ENCODE measurements around the gene SERP2. TPM values are rescaled to one million over a fixed set of nuclear protein-coding genes. Genes with fewer than 3 reads are reported as not detected.

Gene SERP2
- total RNA-seq, 1 experiment from 2014 or later, result not detected

DNA sequence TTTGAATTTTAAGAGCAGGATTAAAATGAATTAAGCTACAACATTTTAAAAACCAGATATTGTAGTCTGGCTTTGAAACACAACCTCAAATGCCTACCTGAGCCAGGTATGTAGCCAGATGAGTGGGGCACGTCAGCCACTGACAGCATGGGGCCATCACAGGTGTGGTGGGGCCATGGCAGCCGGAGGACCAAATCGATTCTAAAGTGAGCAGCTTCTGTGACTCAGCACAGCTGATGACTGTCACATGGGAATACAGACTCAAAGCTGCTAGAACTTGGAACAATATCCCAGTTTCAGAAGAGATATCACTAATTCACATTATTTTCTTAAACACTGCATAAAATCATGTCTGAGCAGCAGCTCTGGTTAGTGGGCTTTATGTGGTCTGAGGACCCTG is 52.8 kb downstream of the SERP2 start:
- Mint-ChIP-seq H3K4me1 (ENCODE audit: low read depth, unreplicated experiment) (peaks cover 9% of the 10 kb centered on the region), H3K9me3 (ENCODE audit: low read depth, unreplicated experiment) (no peaks in the 10 kb centered on the region), H3K4me3 (ENCODE audit: low read depth, unreplicated experiment) (no peak overlapping the region), H3K36me3 (ENCODE audit: insufficient read depth, unreplicated experiment) (peaks cover 5% of the 10 kb centered on the region), H3K27me3 (ENCODE audit: unreplicated experiment) (peaks cover 8% of the 10 kb centered on the region), H3K27ac (ENCODE audit: unreplicated experiment) (no peak overlapping the region)
- DNase-seq, result no peak
- no TSS peak for BruUV-seq (replicated peaks)
- TF ChIP-seq, protein P1, sequence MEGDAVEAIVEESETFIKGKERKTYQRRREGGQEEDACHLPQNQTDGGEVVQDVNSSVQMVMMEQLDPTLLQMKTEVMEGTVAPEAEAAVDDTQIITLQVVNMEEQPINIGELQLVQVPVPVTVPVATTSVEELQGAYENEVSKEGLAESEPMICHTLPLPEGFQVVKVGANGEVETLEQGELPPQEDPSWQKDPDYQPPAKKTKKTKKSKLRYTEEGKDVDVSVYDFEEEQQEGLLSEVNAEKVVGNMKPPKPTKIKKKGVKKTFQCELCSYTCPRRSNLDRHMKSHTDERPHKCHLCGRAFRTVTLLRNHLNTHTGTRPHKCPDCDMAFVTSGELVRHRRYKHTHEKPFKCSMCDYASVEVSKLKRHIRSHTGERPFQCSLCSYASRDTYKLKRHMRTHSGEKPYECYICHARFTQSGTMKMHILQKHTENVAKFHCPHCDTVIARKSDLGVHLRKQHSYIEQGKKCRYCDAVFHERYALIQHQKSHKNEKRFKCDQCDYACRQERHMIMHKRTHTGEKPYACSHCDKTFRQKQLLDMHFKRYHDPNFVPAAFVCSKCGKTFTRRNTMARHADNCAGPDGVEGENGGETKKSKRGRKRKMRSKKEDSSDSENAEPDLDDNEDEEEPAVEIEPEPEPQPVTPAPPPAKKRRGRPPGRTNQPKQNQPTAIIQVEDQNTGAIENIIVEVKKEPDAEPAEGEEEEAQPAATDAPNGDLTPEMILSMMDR (IDR thresholded peaks at IDR 0.05; ENCODE audit: unreplicated experiment), result no peak
- intact Hi-C loops (cut with micrococcal nuclease; ENCODE audit: unreplicated experiment), result no loop called here
- CTCF ChIA-PET, result interaction anchor here (0.6 kb wide), 1 partner anchor 43 kb away, joined by 3 read pairs; no protein-coding TSS in a partner anchor

DNA sequence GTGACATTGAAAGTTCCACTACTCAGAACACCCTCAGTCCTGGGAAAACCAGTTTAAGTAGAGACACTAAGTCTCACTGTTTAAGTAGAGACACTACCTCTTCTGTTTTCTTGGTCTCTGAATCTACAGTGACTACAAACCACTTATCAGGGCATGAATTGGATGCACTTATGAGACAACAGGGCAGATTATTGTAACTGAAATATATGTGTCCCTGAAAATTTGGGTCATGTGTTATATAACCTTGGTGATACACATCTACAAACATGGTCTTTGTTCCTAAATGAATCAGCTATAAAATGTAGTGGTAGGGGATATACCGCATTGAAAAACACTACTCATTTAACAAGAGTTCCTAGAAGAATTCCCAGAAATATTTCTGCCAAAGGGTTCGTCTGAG is 55.7 kb downstream of the SERP2 start:
- H3K4me3 Mint-ChIP-seq (ENCODE audit: low read depth, unreplicated experiment), result no peak overlapping the region
- no peaks in the 10 kb centered on the region for H3K27me3 Mint-ChIP-seq (ENCODE audit: unreplicated experiment)
- TF ChIP-seq, protein P1 (IDR thresholded peaks at IDR 0.05; ENCODE audit: unreplicated experiment), result no peak
- H3K27ac Mint-ChIP-seq (ENCODE audit: unreplicated experiment), result no peak overlapping the region
- CTCF ChIA-PET, result no interaction called here
- no peaks in the 10 kb centered on the region for H3K9me3 Mint-ChIP-seq (ENCODE audit: low read depth, unreplicated experiment)
- BruUV-seq (replicated peaks), result no TSS peak
- H3K36me3 Mint-ChIP-seq (ENCODE audit: insufficient read depth, unreplicated experiment), result peaks cover 21% of the 10 kb centered on the region
- intact Hi-C loops (cut with micrococcal nuclease; ENCODE audit: unreplicated experiment), result no loop called here
- H3K4me1 Mint-ChIP-seq (ENCODE audit: low read depth, unreplicated experiment), result peaks cover 20% of the 10 kb centered on the region
- no peak for DNase-seq

DNA sequence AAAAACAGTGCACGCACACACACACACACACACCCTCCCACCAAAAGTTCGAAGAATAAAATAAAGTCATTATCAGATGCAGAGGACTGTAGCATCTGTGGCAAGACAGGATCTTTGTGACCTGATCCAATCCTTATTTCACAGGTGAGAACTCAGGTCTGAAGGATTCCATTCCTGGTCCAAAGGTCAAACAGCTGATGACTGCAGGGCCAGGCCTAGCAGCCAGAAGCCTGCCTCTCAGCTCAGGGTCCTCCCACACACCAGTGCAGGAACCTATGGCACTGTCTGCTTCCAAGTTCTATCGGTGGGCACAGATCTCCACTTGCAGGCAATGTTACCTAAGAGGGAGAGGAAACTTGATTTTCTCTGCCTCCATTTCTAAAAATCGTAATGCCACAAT is 57.5 kb downstream of the SERP2 start:
- Mint-ChIP-seq H3K36me3 (ENCODE audit: insufficient read depth, unreplicated experiment) (peaks cover 39% of the 10 kb centered on the region), H3K4me1 (ENCODE audit: low read depth, unreplicated experiment) (peaks cover 20% of the 10 kb centered on the region), H3K9me3 (ENCODE audit: low read depth, unreplicated experiment) (no peaks in the 10 kb centered on the region), H3K4me3 (ENCODE audit: low read depth, unreplicated experiment) (no peak overlapping the region), H3K27ac (ENCODE audit: unreplicated experiment) (peak overlapping the region; percentile 58), H3K27me3 (ENCODE audit: unreplicated experiment) (no peaks in the 10 kb centered on the region)
- no TSS peak for BruUV-seq (replicated peaks)
- intact Hi-C loops (cut with micrococcal nuclease; ENCODE audit: unreplicated experiment), result no loop called here
- no peak for DNase-seq
- CTCF ChIA-PET, result no interaction called here
- TF ChIP-seq, protein P1 (IDR thresholded peaks at IDR 0.05; ENCODE audit: unreplicated experiment), result no peak

DNA sequence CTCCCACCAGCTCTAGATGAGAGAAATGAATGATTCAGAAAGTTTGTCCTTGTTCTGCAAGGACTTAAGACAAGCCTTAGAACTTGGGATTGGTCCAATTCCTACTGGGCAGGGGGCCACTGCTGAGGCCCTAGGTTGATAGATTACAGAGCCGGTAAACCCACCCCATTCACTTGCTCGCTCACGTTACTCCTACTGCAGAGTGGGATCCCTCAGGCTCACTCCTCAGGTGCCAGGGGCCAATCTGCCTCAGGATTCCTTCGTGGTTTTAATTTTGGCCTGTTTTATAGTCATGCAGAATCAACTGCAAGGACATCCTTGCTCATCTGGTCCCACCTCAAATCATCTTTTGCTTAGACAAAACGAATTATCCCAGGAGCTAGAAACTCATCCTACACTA is 59.0 kb downstream of the SERP2 start:
- Mint-ChIP-seq H3K9me3 (ENCODE audit: low read depth, unreplicated experiment) (no peaks in the 10 kb centered on the region), H3K27ac (ENCODE audit: unreplicated experiment) (no peak overlapping the region), H3K4me1 (ENCODE audit: low read depth, unreplicated experiment) (peaks cover 26% of the 10 kb centered on the region), H3K4me3 (ENCODE audit: low read depth, unreplicated experiment) (no peak overlapping the region), H3K36me3 (ENCODE audit: insufficient read depth, unreplicated experiment) (peaks cover 50% of the 10 kb centered on the region), H3K27me3 (ENCODE audit: unreplicated experiment) (no peaks in the 10 kb centered on the region)
- no TSS peak for BruUV-seq (replicated peaks)
- TF ChIP-seq, protein P1 (IDR thresholded peaks at IDR 0.05; ENCODE audit: unreplicated experiment), result no peak
- intact Hi-C loops (cut with micrococcal nuclease; ENCODE audit: unreplicated experiment), result no loop called here
- DNase-seq, result no peak
- CTCF ChIA-PET, result no interaction called here
